Breast epithelium (tissue), 3 donors: ENCODE results near the gene FCER1G.

Source experiments
- POLR2A ChIP-seq: fragments of 450-650 bp; IDR thresholded peaks from one replicate; pipeline ENCODE4 v1.6.1; 2016; ENCODE audit warnings: antibody characterized with exemption, mild to moderate bottlenecking, moderate library complexity
- POLR2AphosphoS5 ChIP-seq, 3 donors: sonication (generic); formaldehyde crosslinking; IDR thresholded peaks; one replicate each; pipeline ENCODE4 v1.6.1; 2017; ENCODE audit warnings: antibody characterized with exemption in 3 of 3
- TF ChIP-seq, protein P1 (sequence below), 3 donors: fragments of 450-650 bp; IDR thresholded peaks; one replicate each; pipeline ENCODE4 v1.5.1; 2016 to 2017; ENCODE audit warnings: antibody characterized with exemption in 3 of 3, mild to moderate bottlenecking in 3 of 3, moderate library complexity in 3 of 3

GRCh38 chr1:161217831-161218230 lies 2.7 kb downstream of the FCER1G start:
- TF ChIP-seq POLR2A (no peak), POLR2AphosphoS5 (IDR thresholded peaks at IDR 0.05) (no peak)
- TF ChIP-seq, protein P1, sequence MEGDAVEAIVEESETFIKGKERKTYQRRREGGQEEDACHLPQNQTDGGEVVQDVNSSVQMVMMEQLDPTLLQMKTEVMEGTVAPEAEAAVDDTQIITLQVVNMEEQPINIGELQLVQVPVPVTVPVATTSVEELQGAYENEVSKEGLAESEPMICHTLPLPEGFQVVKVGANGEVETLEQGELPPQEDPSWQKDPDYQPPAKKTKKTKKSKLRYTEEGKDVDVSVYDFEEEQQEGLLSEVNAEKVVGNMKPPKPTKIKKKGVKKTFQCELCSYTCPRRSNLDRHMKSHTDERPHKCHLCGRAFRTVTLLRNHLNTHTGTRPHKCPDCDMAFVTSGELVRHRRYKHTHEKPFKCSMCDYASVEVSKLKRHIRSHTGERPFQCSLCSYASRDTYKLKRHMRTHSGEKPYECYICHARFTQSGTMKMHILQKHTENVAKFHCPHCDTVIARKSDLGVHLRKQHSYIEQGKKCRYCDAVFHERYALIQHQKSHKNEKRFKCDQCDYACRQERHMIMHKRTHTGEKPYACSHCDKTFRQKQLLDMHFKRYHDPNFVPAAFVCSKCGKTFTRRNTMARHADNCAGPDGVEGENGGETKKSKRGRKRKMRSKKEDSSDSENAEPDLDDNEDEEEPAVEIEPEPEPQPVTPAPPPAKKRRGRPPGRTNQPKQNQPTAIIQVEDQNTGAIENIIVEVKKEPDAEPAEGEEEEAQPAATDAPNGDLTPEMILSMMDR (IDR thresholded peaks at IDR 0.05) = no peak
